ENCODE measurements around the gene SLC1A1. TPM values are rescaled to one million over a fixed set of nuclear protein-coding genes. Genes with fewer than 3 reads are reported as not detected.

SLC1A1 gene
- total RNA-seq, 6 experiments from 2014 or later: 22.0 to 82.7 (median 38.7) TPM

GRCh38 chr9:4504250-4504649 lies 14.0 kb downstream of the SLC1A1 start:
- Histone ChIP-seq H3K36me3 (no peaks in the 10 kb centered on the region), H3K27me3 (no peaks in the 10 kb centered on the region), H3K27ac (peak overlapping the region; percentile 50 to 84 (median 81)), H3K4me1 (peaks cover 0 to 93% (median 42%) of the 10 kb centered on the region in 4 donors), H3K9me3 (no peaks in the 10 kb centered on the region), H3K4me3 (no peak overlapping the region)
- DNase-seq: no peak
- no peak for TF ChIP-seq CTCF (IDR thresholded peaks at IDR 0.05)
- TF ChIP-seq POLR2A (IDR thresholded peaks at IDR 0.05): no peak
- 27% methylated on average over 4 of the region's 4 CpGs for WGBS (ENCODE audit: insufficient coverage, low coverage, low lambda C conversion rate, missing lambda C conversion rate)
- intact Hi-C loops (cut with DNase I): no loop called here
- peak; percentile 2 to 37 (median 16) for ATAC-seq

- intact Hi-C loops (cut with DNase I): no loop called here
- no peak for TF ChIP-seq CTCF (IDR thresholded peaks at IDR 0.05)
- no peak for TF ChIP-seq POLR2A (IDR thresholded peaks at IDR 0.05)
- Histone ChIP-seq H3K4me3 (no peak overlapping the region), H3K27me3 (no peaks in the 10 kb centered on the region), H3K27ac (peak overlapping the region; percentile 70 to 84 (median 82)), H3K4me1 (peaks cover 0 to 96% (median 40%) of the 10 kb centered on the region in 4 donors), H3K9me3 (no peaks in the 10 kb centered on the region), H3K36me3 (no peaks in the 10 kb centered on the region)
- DNase-seq: no peak
- 88% methylated on average over 1 of the region's 1 CpG for WGBS (ENCODE audit: insufficient coverage, low coverage, low lambda C conversion rate, missing lambda C conversion rate)
- ATAC-seq: no peak
Measured at GRCh38 chr9:4506490-4506889, 16.2 kb downstream of the SLC1A1 start.

- ATAC-seq (no peak), DNase-seq (no peak)
- peak overlapping the region; percentile 70 to 84 (median 82) for H3K27ac ChIP-seq
- no peaks in the 10 kb centered on the region for H3K27me3 ChIP-seq
- no peaks in the 10 kb centered on the region for H3K9me3 ChIP-seq
- no peaks in the 10 kb centered on the region for H3K36me3 ChIP-seq
- TF ChIP-seq CTCF (IDR thresholded peaks at IDR 0.05) (no peak), POLR2A (IDR thresholded peaks at IDR 0.05) (no peak)
- 55% methylated on average over 9 of the region's 9 CpGs for WGBS (ENCODE audit: insufficient coverage, low coverage, low lambda C conversion rate, missing lambda C conversion rate)
- H3K4me1 ChIP-seq: peaks cover 0 to 86% (median 38%) of the 10 kb centered on the region in 4 donors
- H3K4me3 ChIP-seq: no peak overlapping the region
- intact Hi-C loops (cut with DNase I): no loop called here
Measured at GRCh38 chr9:4507306-4508130, 17.2 kb downstream of the SLC1A1 start.

GRCh38 chr9:4508246-4508906 lies 18.1 kb downstream of the SLC1A1 start:
- peak overlapping the region; percentile 70 to 84 (median 82) for H3K27ac ChIP-seq
- intact Hi-C loops (cut with DNase I): no loop called here

More at GRCh38 chr9:4508246-4508906, 18.1 kb downstream of the SLC1A1 start:
- TF ChIP-seq POLR2A (IDR thresholded peaks at IDR 0.05) (no peak), CTCF (IDR thresholded peaks at IDR 0.05) (no peak)
- DNase-seq (no peak), ATAC-seq (peak; percentile 33 to 54 (median 46))
- Histone ChIP-seq H3K4me3 (no peak overlapping the region), H3K9me3 (no peaks in the 10 kb centered on the region), H3K36me3 (no peaks in the 10 kb centered on the region), H3K27me3 (no peaks in the 10 kb centered on the region), H3K4me1 (peaks cover 0 to 87% (median 38%) of the 10 kb centered on the region in 4 donors)
- WGBS (ENCODE audit: insufficient coverage, low coverage, low lambda C conversion rate, missing lambda C conversion rate): 26% methylated on average over 5 of the region's 7 CpGs
